DOHH2 (cell line): ENCODE results near the gene PDE4D.

Experiments
- H3F3A ChIP-seq: fragments of 200-600 bp; sonication (generic), shearing (Covaris generic); 2 replicates; pipeline ENCODE4 v1.6.0; 2016; ENCODE audit warnings: antibody characterized with exemption, mild to moderate bottlenecking; ENCODE audit not compliant: control insufficient read depth, insufficient read depth
- H3K27ac ChIP-seq: fragments of 200-600 bp; sonication (generic); 2 replicates; pipeline ENCODE4 v1.5.1; 2014; ENCODE audit warnings: low read depth, mild to moderate bottlenecking, low read length, moderate library complexity
- H3K27me3 ChIP-seq: fragments of 200-600 bp; sonication (generic); 2 replicates; pipeline ENCODE4 v1.6.1; 2014; ENCODE audit warnings: mild to moderate bottlenecking, low read length, mixed read lengths; ENCODE audit not compliant: control insufficient read depth
- H3K36me3 ChIP-seq: fragments of 200-600 bp; sonication (generic); 2 replicates; pipeline ENCODE4 v1.6.1; 2014; ENCODE audit warnings: mild to moderate bottlenecking, low read length, moderate library complexity, mixed read lengths; ENCODE audit not compliant: control insufficient read depth
- H3K4me1 ChIP-seq: fragments of 200-600 bp; sonication (generic); 2 replicates; pipeline ENCODE4 v1.6.1; 2014; ENCODE audit warnings: mild to moderate bottlenecking, low read length, mixed read lengths; ENCODE audit not compliant: control insufficient read depth
- H3K4me2 ChIP-seq: fragments of 200-600 bp; sonication (generic); 2 replicates; pipeline ENCODE4 v1.6.0; 2014; ENCODE audit warnings: mild to moderate bottlenecking, low read length, moderate library complexity
- H3K4me3 ChIP-seq: fragments of 200-600 bp; sonication (generic); 2 replicates; pipeline ENCODE4 v1.5.1; 2014; ENCODE audit warnings: mild to moderate bottlenecking, low read length, mixed read lengths
- H3K79me2 ChIP-seq: fragments of 200-600 bp; sonication (generic); 2 replicates; pipeline ENCODE4 v1.6.1; 2014; ENCODE audit warnings: mild to moderate bottlenecking, low read length, mixed read lengths; ENCODE audit not compliant: control insufficient read depth
- H3K9me2 ChIP-seq: fragments of 200-600 bp; sonication (generic); replicated peaks from 2 replicates; pipeline ENCODE4 v1.6.1; 2014; ENCODE audit warnings: mild to moderate bottlenecking, low read length, mixed read lengths; ENCODE audit not compliant: control insufficient read depth
- H3K9me3 ChIP-seq: fragments of 200-600 bp; sonication (generic); 2 replicates; pipeline ENCODE4 v1.6.1; 2014; ENCODE audit warnings: antibody characterized with exemption, low read length, mixed read lengths; ENCODE audit not compliant: control insufficient read depth, insufficient read depth
- H4K20me1 ChIP-seq: fragments of 200-600 bp; sonication (generic); 2 replicates; pipeline ENCODE4 v1.6.0; 2014; ENCODE audit warnings: low read depth, mild to moderate bottlenecking, antibody characterized with exemption, low read length, moderate library complexity; ENCODE audit not compliant: control insufficient read depth, insufficient read depth
- CTCF ChIP-seq: fragments of 200-600 bp; sonication (generic); IDR thresholded peaks from one replicate; pipeline ENCODE4 v1.5.1; 2014; ENCODE audit warnings: antibody characterized with exemption, mild to moderate bottlenecking, low read depth, low read length; ENCODE audit not compliant: poor library complexity, severe bottlenecking
- EZH2phosphoT487 ChIP-seq: fragments of 200-600 bp; sonication (generic); IDR thresholded peaks from 2 replicates; pipeline ENCODE4 v1.6.1; 2017; ENCODE audit warnings: borderline replicate concordance, mild to moderate bottlenecking, antibody characterized with exemption, low read length, moderate library complexity, mixed read lengths

The PDE4D gene

DNA sequence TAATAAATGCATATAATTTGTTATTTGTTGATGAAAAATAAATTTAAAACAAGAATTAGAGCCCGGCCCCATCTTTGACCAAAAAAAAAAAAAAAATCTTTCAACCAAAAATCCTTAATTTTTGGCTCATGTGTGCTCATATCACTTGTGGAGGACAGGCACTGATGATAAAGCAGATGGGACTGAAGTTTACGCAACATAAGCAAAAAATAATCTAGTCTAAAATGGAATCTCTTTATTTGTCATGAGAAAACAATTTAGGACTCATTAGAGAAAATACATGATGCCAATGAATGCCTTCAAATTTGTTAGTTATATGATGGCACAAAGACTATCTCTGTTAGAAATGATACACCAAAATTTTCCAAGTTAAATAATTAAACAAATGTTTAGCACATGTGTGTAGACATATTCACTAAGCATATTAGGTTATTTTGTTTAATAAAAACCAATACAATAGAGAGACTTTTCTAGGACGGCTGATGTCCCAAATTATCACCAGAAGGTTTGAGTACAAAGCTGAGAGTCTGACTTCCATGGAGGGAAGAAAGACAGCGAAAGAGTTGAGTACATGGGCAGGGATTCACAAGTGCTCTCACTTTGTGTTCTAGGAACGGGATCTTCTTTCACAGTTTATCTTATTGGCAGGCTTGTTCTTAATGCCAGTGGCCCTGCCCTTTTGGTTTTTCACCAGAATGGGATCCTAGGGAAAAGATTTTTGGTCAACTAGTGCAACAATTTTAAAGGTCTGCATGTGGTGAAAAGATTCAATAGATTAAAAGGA lies 689.2 kb downstream of the PDE4D start:
- Histone ChIP-seq H3K4me1 (no peaks in the 10 kb centered on the region), H3K36me3 (no peaks in the 10 kb centered on the region), H3F3A (peaks cover 7% of the 10 kb centered on the region), H3K4me2 (no peak overlapping the region), H3K27me3 (peaks cover 2% of the 10 kb centered on the region; the same call in 1 of the 2 replicates), H3K9me2 (no peaks in the 10 kb centered on the region), H3K9me3 (peaks cover 6% of the 10 kb centered on the region; the same call in 1 of the 2 replicates), H3K4me3 (no peak overlapping the region), H3K27ac (no peak overlapping the region), H3K79me2 (no peaks in the 10 kb centered on the region), H4K20me1 (no peaks in the 10 kb centered on the region)
- no peak for TF ChIP-seq EZH2phosphoT487
- no peak for TF ChIP-seq CTCF

- Histone ChIP-seq H3K27me3 (no peaks in the 10 kb centered on the region), H3K4me2 (no peak overlapping the region), H3F3A (peaks cover 7% of the 10 kb centered on the region), H3K36me3 (no peaks in the 10 kb centered on the region), H3K9me3 (peaks cover 6% of the 10 kb centered on the region; the same call in 1 of the 2 replicates), H3K4me1 (no peaks in the 10 kb centered on the region), H3K27ac (no peak overlapping the region), H4K20me1 (no peaks in the 10 kb centered on the region), H3K4me3 (no peak overlapping the region), H3K79me2 (no peaks in the 10 kb centered on the region), H3K9me2 (no peaks in the 10 kb centered on the region)
- TF ChIP-seq CTCF (no peak), EZH2phosphoT487 (no peak)
These were observed 693.7 kb downstream of the PDE4D start for GRCh38 chr5:59199868-59200267.

DNA sequence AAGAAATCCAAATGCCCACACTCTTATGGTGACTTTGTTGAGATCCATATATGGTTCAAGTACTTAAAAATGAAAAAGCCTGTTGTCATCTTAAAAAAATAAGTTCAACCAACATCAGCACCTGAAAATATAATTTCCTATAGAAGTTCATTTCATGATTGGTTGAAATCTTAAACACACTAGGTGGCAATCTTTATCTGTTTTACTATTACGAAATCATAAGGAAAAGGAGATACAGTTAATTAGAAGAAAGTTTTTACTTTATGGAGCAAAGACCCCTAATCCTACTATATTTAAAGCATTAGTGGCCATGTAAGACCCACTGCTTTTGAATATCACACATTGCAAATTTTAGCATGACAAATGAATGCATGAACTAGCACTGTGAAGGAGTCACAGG lies 694.7 kb downstream of the PDE4D start:
- Histone ChIP-seq H3K4me2 (no peak overlapping the region), H3K9me3 (peaks cover 6% of the 10 kb centered on the region; the same call in 1 of the 2 replicates), H3K4me3 (no peak overlapping the region), H3K27me3 (no peaks in the 10 kb centered on the region), H3K79me2 (no peaks in the 10 kb centered on the region), H3K27ac (no peak overlapping the region), H3K36me3 (no peaks in the 10 kb centered on the region), H3F3A (peaks cover 7% of the 10 kb centered on the region), H3K9me2 (no peaks in the 10 kb centered on the region), H4K20me1 (no peaks in the 10 kb centered on the region), H3K4me1 (no peaks in the 10 kb centered on the region)
- no peak for TF ChIP-seq EZH2phosphoT487
- TF ChIP-seq CTCF: no peak
